ENCODE data around the gene CCDC40.

DNA sequence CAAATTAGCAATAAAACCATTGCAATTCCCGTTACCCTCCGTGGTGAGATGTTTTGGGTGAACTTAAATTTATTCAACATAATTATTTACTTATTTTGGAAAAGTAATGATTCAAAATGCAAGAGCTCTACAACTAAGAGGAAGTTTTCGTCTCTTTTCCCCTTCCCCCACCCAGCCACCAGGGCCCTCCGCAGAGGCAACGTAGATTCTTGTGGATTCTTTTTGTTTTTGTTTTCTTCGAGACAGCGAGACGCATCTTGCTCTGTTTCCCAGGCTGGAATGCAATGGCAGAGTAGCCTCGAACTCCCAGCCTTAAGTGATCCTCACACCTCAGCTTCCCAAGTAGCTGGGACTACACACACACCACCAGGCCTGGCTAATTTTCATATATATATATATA, 19.2 kb downstream of the CCDC40 start:
- TF ChIP-seq CTCF (conservative IDR thresholded peaks at IDR 0.05 in 1 of 2, IDR thresholded peaks at IDR 0.05 in 1 of 2; ENCODE audit: low read depth in 1 of 2, low read length in 2 of 2) (no peak), EZH2 (IDR thresholded peaks at IDR 0.05; ENCODE audit: low read length, missing control alignments) (no peak)

Measured in fibroblast of lung (primary cell).